Left ventricle myocardium inferior (tissue), 1 donor: ENCODE data around the gene MYH2. TPM values are rescaled to one million over a fixed set of nuclear protein-coding genes. Genes with fewer than 3 reads are reported as not detected.

Experiments used
- DNase-seq: peaks from one replicate; pipeline ENCODE4 v3.0.0-alpha.2; 2020
- H3K27ac ChIP-seq: fragments of 200-600 bp; replicated peaks from 2 replicates; pipeline ENCODE4 v1.8.0; 2021
- H3K27me3 ChIP-seq: fragments of 200-600 bp; 2 replicates; pipeline ENCODE4 v1.8.0; 2021; ENCODE audit warnings: low read depth
- H3K36me3 ChIP-seq: fragments of 200-600 bp; 2 replicates; pipeline ENCODE4 v1.8.0; 2021
- H3K4me1 ChIP-seq: fragments of 200-600 bp; 2 replicates; pipeline ENCODE4 v1.8.0; 2021
- H3K4me3 ChIP-seq: fragments of 200-600 bp; 2 replicates; pipeline ENCODE4 v1.8.0; 2021; ENCODE audit warnings: mild to moderate bottlenecking, moderate library complexity
- H3K9me3 ChIP-seq: fragments of 200-600 bp; replicated peaks from 2 replicates; pipeline ENCODE4 v1.8.0; 2021
- CTCF ChIP-seq: fragments of 200-600 bp; IDR thresholded peaks from 2 replicates; pipeline ENCODE4 v1.8.0; 2021; ENCODE audit warnings: antibody characterized with exemption, mild to moderate bottlenecking, borderline replicate concordance
- intact Hi-C: fragments of 100-400 bp; cut with micrococcal nuclease; formaldehyde crosslinking; loops from one replicate; pipeline ENCODE4 v1.11.0; 2022
- total RNA-seq: library from RNA; stranded (reverse); fragmentation: NEBNext Ultra II Directional; extraction: Animal tissue kit (Norgen Biotek cat#: 25700); gene quantifications from one replicate; pipeline ENCODE4 v1.2.1, GENCODE V29; 2021
- donor health status: DM: no; HTN: yes; CAD: no; lungs with severe emphysema.

The MYH2 gene
- total RNA-seq, 1 donor from 2014 or later = 0.33 TPM

- no peaks in the 10 kb centered on the region for H3K36me3 ChIP-seq
- H3K27me3 ChIP-seq = peaks cover under 1% of the 10 kb centered on the region
- no peak for DNase-seq
- H3K4me1 ChIP-seq = no peaks in the 10 kb centered on the region
- intact Hi-C loops = no loop called here
- H3K9me3 ChIP-seq = no peaks in the 10 kb centered on the region
- no peak for TF ChIP-seq CTCF
- no peak overlapping the region for H3K27ac ChIP-seq
- no peak overlapping the region for H3K4me3 ChIP-seq
Observed at GRCh38 chr17:10579270-10579669, 29.8 kb upstream of the MYH2 start.

- no peak for TF ChIP-seq CTCF
- no peak overlapping the region for H3K4me3 ChIP-seq
- peaks cover 9% of the 10 kb centered on the region for H3K27me3 ChIP-seq
- no peaks in the 10 kb centered on the region for H3K4me1 ChIP-seq
- H3K36me3 ChIP-seq = no peaks in the 10 kb centered on the region
- intact Hi-C loops = no loop called here
- no peaks in the 10 kb centered on the region for H3K9me3 ChIP-seq
- no peak for DNase-seq
- H3K27ac ChIP-seq = no peak overlapping the region
Observed at GRCh38 chr17:10574324-10574723, 24.9 kb upstream of the MYH2 start.

GRCh38 chr17:10563991-10564660, 14.7 kb upstream of the MYH2 start:
- H3K36me3 ChIP-seq = no peaks in the 10 kb centered on the region
- TF ChIP-seq CTCF = no peak
- peaks cover 6% of the 10 kb centered on the region for H3K27me3 ChIP-seq
- intact Hi-C loops = no loop called here
- H3K9me3 ChIP-seq = peaks cover 6% of the 10 kb centered on the region
- H3K4me1 ChIP-seq = no peaks in the 10 kb centered on the region
- no peak overlapping the region for H3K4me3 ChIP-seq
- H3K27ac ChIP-seq = no peak overlapping the region
- no peak for DNase-seq

- no peak for TF ChIP-seq CTCF
- intact Hi-C loops = no loop called here
- Histone ChIP-seq H3K4me3 (no peak overlapping the region), H3K36me3 (no peaks in the 10 kb centered on the region), H3K27ac (no peak overlapping the region), H3K27me3 (peaks cover under 1% of the 10 kb centered on the region), H3K9me3 (peaks cover 6% of the 10 kb centered on the region), H3K4me1 (peaks cover 5% of the 10 kb centered on the region)
- no peak for DNase-seq
Observed at GRCh38 chr17:10558049-10558448, 8.6 kb upstream of the MYH2 start.

- no peak for DNase-seq
- no peak for TF ChIP-seq CTCF
- Histone ChIP-seq H3K9me3 (peaks cover 5% of the 10 kb centered on the region), H3K36me3 (no peaks in the 10 kb centered on the region), H3K4me1 (peaks cover 5% of the 10 kb centered on the region), H3K4me3 (no peak overlapping the region), H3K27ac (no peak overlapping the region), H3K27me3 (peaks cover 6% of the 10 kb centered on the region)
- intact Hi-C loops = no loop called here
Observed at GRCh38 chr17:10557422-10557821, 8.0 kb upstream of the MYH2 start.
